DND-41 (cell line): ENCODE measurements around the gene ADISSP.

Source experiments
- ATAC-seq: fragments of 200-7000 bp; cut with Tn5 transposase; 3 replicates; pipeline ENCODE4 v1.9.1; 2021; ENCODE audit warnings: low read depth; ENCODE audit not compliant: insufficient read depth
- DNase-seq: peaks from one replicate; pipeline ENCODE4 v3.0.0-alpha.2; 2020
- H2AFZ ChIP-seq: 2 replicates; pipeline ENCODE4 v1.6.0; 2012; ENCODE audit warnings: low read depth, low read length
- H3K27ac ChIP-seq: 2 replicates; pipeline ENCODE4 v1.5.1; 2012; ENCODE audit warnings: low read length, inconsistent platforms
- H3K27me3 ChIP-seq: fragments of 200-600 bp; sonication (generic); 2 replicates; pipeline ENCODE4 v1.6.0; 2012; ENCODE audit warnings: low read length, mild to moderate bottlenecking, inconsistent platforms; ENCODE audit not compliant: insufficient read depth, poor library complexity
- H3K36me3 ChIP-seq: 2 replicates; pipeline ENCODE4 v1.5.1; 2012; ENCODE audit warnings: low read length, inconsistent platforms; ENCODE audit not compliant: insufficient read depth
- H3K4me1 ChIP-seq: 2 replicates; pipeline ENCODE4 v1.5.1; 2012; ENCODE audit warnings: mild to moderate bottlenecking, low read length; ENCODE audit not compliant: insufficient read depth
- H3K4me2 ChIP-seq: 2 replicates; pipeline ENCODE4 v1.6.0; 2012; ENCODE audit warnings: mild to moderate bottlenecking, moderate library complexity, low read length, inconsistent platforms; ENCODE audit not compliant: insufficient read depth
- H3K4me3 ChIP-seq, 2 experiments: fragments of 200-600 bp in 1 of 2; shearing (Covaris generic) in 1 of 2; 2 replicates each; pipeline ENCODE4 v1.5.1; 2012 to 2016; ENCODE audit warnings: inconsistent platforms in 2 of 2, low read length in 2 of 2, mild to moderate bottlenecking in 2 of 2, low read depth in 1 of 2, moderate library complexity in 1 of 2
- H3K79me2 ChIP-seq: 2 replicates; pipeline ENCODE4 v1.6.0; 2012; ENCODE audit warnings: low read length, inconsistent platforms; ENCODE audit not compliant: insufficient read depth
- H3K9ac ChIP-seq: 2 replicates; pipeline ENCODE4 v1.6.0; 2012; ENCODE audit warnings: low read depth, mild to moderate bottlenecking, inconsistent platforms, low read length, moderate library complexity
- H3K9me3 ChIP-seq: 2 replicates; pipeline ENCODE4 v1.5.1; 2012; ENCODE audit warnings: low read length, moderate library complexity, mild to moderate bottlenecking, inconsistent platforms; ENCODE audit not compliant: insufficient read depth, severe bottlenecking
- H4K20me1 ChIP-seq: 2 replicates; pipeline ENCODE4 v1.6.0; 2012; ENCODE audit warnings: low read length; ENCODE audit not compliant: insufficient read depth
- EZH2 ChIP-seq: IDR thresholded peaks from 3 replicates; pipeline ENCODE4 v1.6.1; 2012; ENCODE audit warnings: borderline replicate concordance, low read depth, mild to moderate bottlenecking, moderate library complexity, low read length, inconsistent platforms; ENCODE audit not compliant: severe bottlenecking
- TF ChIP-seq, protein P1 (sequence below): IDR thresholded peaks from 2 replicates; pipeline ENCODE4 v1.5.1; 2012; ENCODE audit warnings: borderline replicate concordance, low read length, moderate library complexity, mild to moderate bottlenecking; ENCODE audit not compliant: poor library complexity, severe bottlenecking; ENCODE audit errors: extremely low read depth

The ADISSP gene

DNA sequence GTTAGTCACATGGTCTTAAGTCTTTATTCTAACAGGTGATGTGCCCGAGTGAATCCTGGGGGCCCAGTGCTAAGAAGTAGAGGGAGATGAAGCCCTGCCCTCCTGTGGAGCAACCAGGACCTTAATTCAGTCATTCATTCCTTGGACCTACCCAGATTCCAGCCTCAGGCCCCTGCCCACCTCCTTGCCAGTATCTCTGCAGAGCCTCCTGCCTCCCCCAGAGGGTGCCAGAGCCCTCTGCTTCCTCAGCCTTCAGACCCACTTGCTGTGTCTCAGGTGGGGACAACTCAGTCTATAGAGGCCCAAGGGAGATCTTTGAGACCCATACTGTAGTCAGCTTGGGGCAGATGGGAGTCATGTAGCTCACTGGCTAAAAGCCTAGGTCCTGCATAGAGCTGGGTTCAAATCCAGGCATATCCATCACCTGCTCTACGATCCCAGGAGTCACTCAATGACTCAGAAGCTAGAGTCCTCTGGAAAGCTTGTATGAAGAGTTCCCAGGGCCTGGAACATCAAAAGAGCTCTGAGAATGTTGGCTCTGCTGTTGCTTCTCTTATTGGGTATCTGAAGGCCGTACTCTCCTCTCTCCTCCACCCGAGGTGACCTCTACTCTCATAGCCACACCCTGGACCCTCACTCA, 51.2 kb downstream of the ADISSP start:
- Histone ChIP-seq H3K36me3 (no peaks in the 10 kb centered on the region), H3K9ac (no peak overlapping the region), H4K20me1 (no peaks in the 10 kb centered on the region), H2AFZ (no peak overlapping the region), H3K27ac (no peak overlapping the region), H3K27me3 (no peaks in the 10 kb centered on the region), H3K4me1 (no peaks in the 10 kb centered on the region), H3K79me2 (no peaks in the 10 kb centered on the region), H3K4me3 (no peak overlapping the region), H3K9me3 (no peaks in the 10 kb centered on the region), H3K4me2 (no peak overlapping the region)
- peak; percentile 54 for DNase-seq
- TF ChIP-seq EZH2 = no peak
- TF ChIP-seq, protein P1, sequence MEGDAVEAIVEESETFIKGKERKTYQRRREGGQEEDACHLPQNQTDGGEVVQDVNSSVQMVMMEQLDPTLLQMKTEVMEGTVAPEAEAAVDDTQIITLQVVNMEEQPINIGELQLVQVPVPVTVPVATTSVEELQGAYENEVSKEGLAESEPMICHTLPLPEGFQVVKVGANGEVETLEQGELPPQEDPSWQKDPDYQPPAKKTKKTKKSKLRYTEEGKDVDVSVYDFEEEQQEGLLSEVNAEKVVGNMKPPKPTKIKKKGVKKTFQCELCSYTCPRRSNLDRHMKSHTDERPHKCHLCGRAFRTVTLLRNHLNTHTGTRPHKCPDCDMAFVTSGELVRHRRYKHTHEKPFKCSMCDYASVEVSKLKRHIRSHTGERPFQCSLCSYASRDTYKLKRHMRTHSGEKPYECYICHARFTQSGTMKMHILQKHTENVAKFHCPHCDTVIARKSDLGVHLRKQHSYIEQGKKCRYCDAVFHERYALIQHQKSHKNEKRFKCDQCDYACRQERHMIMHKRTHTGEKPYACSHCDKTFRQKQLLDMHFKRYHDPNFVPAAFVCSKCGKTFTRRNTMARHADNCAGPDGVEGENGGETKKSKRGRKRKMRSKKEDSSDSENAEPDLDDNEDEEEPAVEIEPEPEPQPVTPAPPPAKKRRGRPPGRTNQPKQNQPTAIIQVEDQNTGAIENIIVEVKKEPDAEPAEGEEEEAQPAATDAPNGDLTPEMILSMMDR = peak; percentile 86
- ATAC-seq = peak; percentile 89

DNA sequence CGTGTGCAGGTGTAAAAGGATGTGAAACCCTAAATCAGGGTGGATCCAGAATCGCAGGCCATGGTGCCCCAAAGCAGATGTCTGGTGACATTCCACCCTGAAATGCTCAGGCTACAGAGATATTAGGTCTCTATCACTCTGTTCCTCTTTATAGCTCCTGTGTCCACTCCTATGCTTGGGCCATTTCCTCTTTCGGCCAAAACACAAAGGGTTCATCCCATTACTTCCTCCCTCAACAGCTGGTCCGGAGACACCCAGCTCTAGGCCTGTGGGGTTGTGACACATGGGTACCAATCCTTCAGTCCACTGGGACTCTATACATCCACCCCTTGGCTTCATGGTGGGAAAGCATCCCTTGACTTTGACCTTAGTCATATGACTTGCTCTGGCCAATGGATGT, 53.5 kb downstream of the ADISSP start:
- Histone ChIP-seq H3K4me3 (no peak overlapping the region), H3K9me3 (no peaks in the 10 kb centered on the region), H3K36me3 (no peaks in the 10 kb centered on the region), H3K9ac (no peak overlapping the region), H3K27ac (no peak overlapping the region), H3K4me1 (0 out of 2 replicates have a peak, but pooled peaks cover 2% of the 10 kb centered on the region), H3K4me2 (no peak overlapping the region), H4K20me1 (0 out of 2 replicates have a peak, but pooled peaks cover 7% of the 10 kb centered on the region), H3K27me3 (no peaks in the 10 kb centered on the region), H2AFZ (no peak overlapping the region), H3K79me2 (no peaks in the 10 kb centered on the region)
- TF ChIP-seq, protein P1 = no peak
- no peak for TF ChIP-seq EZH2
- DNase-seq (no peak), ATAC-seq (no peak)

DNA sequence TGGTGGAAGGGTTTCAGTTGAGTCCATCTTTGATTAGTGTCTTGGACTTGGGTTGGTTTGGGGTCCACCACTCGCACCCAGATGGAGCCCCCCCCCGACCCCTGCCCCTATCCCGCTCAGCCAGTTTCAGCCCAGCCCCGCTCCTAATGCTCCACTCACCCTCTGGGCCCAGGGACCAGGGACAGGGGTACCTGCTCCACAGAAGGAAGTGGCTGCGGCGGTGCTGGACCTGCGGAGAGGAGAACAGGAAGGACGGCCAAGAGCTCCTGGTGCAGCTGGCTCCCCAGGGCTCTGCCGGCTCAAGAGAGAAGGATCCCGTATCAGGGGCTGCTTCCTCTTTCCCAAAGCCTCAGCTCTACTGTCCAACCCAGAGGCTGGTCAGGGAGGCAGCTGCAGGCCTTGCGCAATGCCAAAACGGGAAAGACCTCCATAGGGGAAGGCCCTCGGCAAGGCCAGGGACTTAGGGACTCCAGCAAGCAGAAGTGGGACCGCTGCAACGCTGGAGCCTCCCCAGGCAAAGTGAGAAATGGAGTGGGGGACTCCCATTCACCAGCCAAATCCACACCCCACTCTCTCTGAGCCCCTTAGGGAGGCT, 55.2 kb downstream of the ADISSP start, which contains the start of gene SIGLEC1:
Gene SIGLEC1 (minus strand): TSS at position 322 of the 595 bp plus-strand sequence. CDS start 5,472 bp downstream, outside the sequence.
- Histone ChIP-seq H3K36me3 (no peaks in the 10 kb centered on the region), H3K9ac (no peak within 1 kb of the TSS), H4K20me1 (0 out of 2 replicates have a peak, but pooled peaks cover 7% of the 10 kb centered on the region), H3K4me3 (no peak within 1 kb of the TSS), H2AFZ (no peak within 1 kb of the TSS), H3K27me3 (no peaks in the 10 kb centered on the region), H3K27ac (no peak within 1 kb of the TSS), H3K4me2 (no peak within 1 kb of the TSS), H3K9me3 (no peaks in the 10 kb centered on the region), H3K4me1 (0 out of 2 replicates have a peak, but pooled peaks cover 2% of the 10 kb centered on the region), H3K79me2 (no peaks in the 10 kb centered on the region)
- ATAC-seq (no peak), DNase-seq (no peak)
- no peak for TF ChIP-seq EZH2
- TF ChIP-seq, protein P1 = no peak
